B cell (primary cell): ENCODE measurements around the gene ABCA1. TPM values are rescaled to one million over a fixed set of nuclear protein-coding genes. Genes with fewer than 3 reads are reported as not detected.

Experiments used
- ATAC-seq: fragments of 200-7000 bp; cut with Tn5 transposase; one replicate; pipeline ENCODE4 v1.10.0; 2021; ENCODE audit warnings: low read depth, mild to moderate bottlenecking, moderate number of reproducible peaks, moderate library complexity
- CTCF ChIA-PET: fragments of 350-600 bp; sonication (Branson Sonifier 250); formaldehyde crosslinking; loops from one replicate; lab custom pipeline; 2021; ENCODE audit warnings: antibody characterized with exemption, inconsistent platforms; lab: Charles Lee
- POLR2A ChIA-PET: fragments of 350-600 bp; sonication (Branson Sonifier 250); formaldehyde crosslinking; loops from one replicate; lab custom pipeline; 2021; ENCODE audit warnings: antibody characterized with exemption; lab: Charles Lee
- DNase-seq: peaks from one replicate; pipeline ENCODE4 v3.0.0; 2013
- H2AFZ ChIP-seq: 2 replicates; pipeline ENCODE4 v1.6.1; 2012; ENCODE audit warnings: mild to moderate bottlenecking, low read depth, low read length; ENCODE audit not compliant: insufficient read depth, poor library complexity, severe bottlenecking
- H3K27ac ChIP-seq, 2 donors: 1 replicate in 1 of 2; 2 replicates in 1 of 2; pipeline ENCODE4 v1.5.1; 2012 to 2013; ENCODE audit warnings: low read length in 2 of 2, mild to moderate bottlenecking in 2 of 2, moderate library complexity in 1 of 2
- H3K27me3 ChIP-seq, 4 experiments: fragments of 200-600 bp in 1 of 4; sonication (generic) in 1 of 4; replicated peaks in 1 of 4; 1 replicate in 2 of 4; 2 replicates in 2 of 4; pipeline versions ENCODE4 v1.6.1 to v1.7.0; 2013 to 2016; ENCODE audit warnings: low read length in 3 of 4, mild to moderate bottlenecking in 2 of 4, mixed read lengths in 1 of 4, moderate library complexity in 1 of 4; ENCODE audit not compliant: insufficient read depth in 4 of 4, control insufficient read depth in 3 of 4; ENCODE audit errors: control extremely low read depth in 1 of 4
- H3K36me3 ChIP-seq, 2 experiments: replicated peaks in 1 of 2; 1 replicate in 1 of 2; 2 replicates in 1 of 2; pipeline versions ENCODE4 v1.6.1 to v1.7.1; 2013; ENCODE audit warnings: low read length in 1 of 2; ENCODE audit not compliant: insufficient read depth in 2 of 2, control insufficient read depth in 1 of 2; ENCODE audit errors: control extremely low read depth in 1 of 2, extremely low read depth in 1 of 2
- H3K4me1 ChIP-seq, 2 donors: fragments of 200-600 bp in 1 of 2; sonication (generic) in 1 of 2; 1 replicate in 1 of 2; 2 replicates in 1 of 2; pipeline versions ENCODE4 v1.5.1 to v1.6.1; 2013 to 2017; ENCODE audit warnings: low read length in 2 of 2; ENCODE audit not compliant: control insufficient read depth in 2 of 2, insufficient read depth in 2 of 2
- H3K4me2 ChIP-seq: replicated peaks from 2 replicates; pipeline ENCODE3; 2012; ENCODE audit warnings: mild to moderate bottlenecking, low read depth, low read length; ENCODE audit not compliant: poor library complexity, severe bottlenecking
- H3K4me3 ChIP-seq, 5 experiments: fragments of 200-600 bp in 1 of 5; sonication (generic) in 1 of 5; 1 replicate in 3 of 5; 2 replicates in 2 of 5; pipeline versions ENCODE4 v1.5.1 to v1.7.0; 2011 to 2016; ENCODE audit warnings: low read length in 4 of 5, mild to moderate bottlenecking in 4 of 5, low read depth in 2 of 5, control low read depth in 1 of 5, moderate library complexity in 1 of 5; ENCODE audit not compliant: insufficient read depth in 1 of 5; ENCODE audit errors: control extremely low read depth in 1 of 5, extremely low read depth in 1 of 5
- H3K79me2 ChIP-seq: fragments of 200-600 bp; sonication (generic); one replicate; pipeline ENCODE4 v1.6.0; 2016; ENCODE audit warnings: low read length; ENCODE audit not compliant: control insufficient read depth, insufficient read depth
- H3K9ac ChIP-seq: fragments of 200-600 bp; sonication (generic); 2 replicates; pipeline ENCODE4 v1.6.1; 2017; ENCODE audit warnings: mild to moderate bottlenecking, low read length, moderate library complexity
- H3K9me3 ChIP-seq, 3 donors: one replicate each; pipeline versions ENCODE4 v1.6.1 to v1.7.1; 2013; ENCODE audit warnings: low read length in 2 of 3; ENCODE audit not compliant: control insufficient read depth in 2 of 3, insufficient read depth in 1 of 3; ENCODE audit errors: control extremely low read depth in 1 of 3
- H4K20me1 ChIP-seq: 2 replicates; pipeline ENCODE4 v1.6.0; 2012; ENCODE audit warnings: mild to moderate bottlenecking, low read length; ENCODE audit not compliant: insufficient read depth, control insufficient read depth, poor library complexity, severe bottlenecking
- H3K27ac Mint-ChIP-seq: one replicate; pipeline ENCODE4 v1.8.0; 2021; ENCODE audit warnings: mixed read lengths
- H3K27me3 Mint-ChIP-seq: one replicate; pipeline ENCODE4 v1.8.0; 2021; ENCODE audit warnings: mixed read lengths
- H3K4me1 Mint-ChIP-seq: one replicate; pipeline ENCODE4 v1.8.0; 2021; ENCODE audit warnings: mixed read lengths
- H3K4me3 Mint-ChIP-seq: one replicate; pipeline ENCODE4 v1.8.0; 2021; ENCODE audit warnings: mixed read lengths
- H3K9me3 Mint-ChIP-seq: one replicate; pipeline ENCODE4 v1.8.0; 2022; ENCODE audit warnings: mixed read lengths; ENCODE audit not compliant: insufficient read depth
- EZH2 ChIP-seq: IDR thresholded peaks from 2 replicates; pipeline ENCODE4 v1.6.1; 2012; ENCODE audit warnings: borderline replicate concordance, low read depth, mild to moderate bottlenecking, moderate library complexity, low read length; ENCODE audit not compliant: insufficient read depth, poor library complexity, severe bottlenecking
- WGBS: methylation state at CpG from one replicate; pipeline ENCODE4 v1.1.5; 2013; ENCODE audit warnings: missing lambda C conversion rate; ENCODE audit not compliant: insufficient coverage; 5-methylcytosine and 5-hydroxymethylcytosine counted together
- intact Hi-C: fragments of 100-400 bp; cut with micrococcal nuclease; formaldehyde crosslinking; loops from one replicate; pipeline ENCODE4 v1.10.0; 2022
- polyA plus RNA-seq: library from polyadenylated mRNA; depleted of rRNA; stranded (reverse); fragments of >200 nt; gene quantifications from 2 replicates; pipeline ENCODE4 v1.2.3, GENCODE V29; 2012
- total RNA-seq, 2 donors: library from RNA; stranded (reverse); fragments of 120-200 nt in 1 of 2; gene quantifications; 1 replicate in 1 of 2; 2 replicates in 1 of 2; pipeline versions ENCODE4 v1.2.3 to v1.2.4, GENCODE V29; 2013 to 2022
- TF ChIP-seq, protein P1 (sequence below): fragments of 200-600 bp; IDR thresholded peaks from one replicate; pipeline ENCODE4 v1.8.0; 2022; ENCODE audit warnings: antibody characterized with exemption, mild to moderate bottlenecking

ABCA1 gene
- total and polyA plus RNA-seq, 2 donors (not counting 1 experiment from before 2014, with no cell fraction given) = 5.2 to 24.0 TPM

- H3K36me3 ChIP-seq = no peaks in the 10 kb centered on the region
- no peak for ATAC-seq
- Mint-ChIP-seq H3K27ac (peak overlapping the region; percentile 43), H3K9me3 (no peaks in the 10 kb centered on the region), H3K4me1 (peaks cover 26% of the 10 kb centered on the region), H3K27me3 (no peaks in the 10 kb centered on the region), H3K4me3 (no peak overlapping the region)
- no peak overlapping the region for H3K4me2 ChIP-seq
- H3K9me3 ChIP-seq = no peaks in the 10 kb centered on the region
- peaks cover 15 to 20% of the 10 kb centered on the region in 2 donors for H3K4me1 ChIP-seq
- TF ChIP-seq, protein P1, sequence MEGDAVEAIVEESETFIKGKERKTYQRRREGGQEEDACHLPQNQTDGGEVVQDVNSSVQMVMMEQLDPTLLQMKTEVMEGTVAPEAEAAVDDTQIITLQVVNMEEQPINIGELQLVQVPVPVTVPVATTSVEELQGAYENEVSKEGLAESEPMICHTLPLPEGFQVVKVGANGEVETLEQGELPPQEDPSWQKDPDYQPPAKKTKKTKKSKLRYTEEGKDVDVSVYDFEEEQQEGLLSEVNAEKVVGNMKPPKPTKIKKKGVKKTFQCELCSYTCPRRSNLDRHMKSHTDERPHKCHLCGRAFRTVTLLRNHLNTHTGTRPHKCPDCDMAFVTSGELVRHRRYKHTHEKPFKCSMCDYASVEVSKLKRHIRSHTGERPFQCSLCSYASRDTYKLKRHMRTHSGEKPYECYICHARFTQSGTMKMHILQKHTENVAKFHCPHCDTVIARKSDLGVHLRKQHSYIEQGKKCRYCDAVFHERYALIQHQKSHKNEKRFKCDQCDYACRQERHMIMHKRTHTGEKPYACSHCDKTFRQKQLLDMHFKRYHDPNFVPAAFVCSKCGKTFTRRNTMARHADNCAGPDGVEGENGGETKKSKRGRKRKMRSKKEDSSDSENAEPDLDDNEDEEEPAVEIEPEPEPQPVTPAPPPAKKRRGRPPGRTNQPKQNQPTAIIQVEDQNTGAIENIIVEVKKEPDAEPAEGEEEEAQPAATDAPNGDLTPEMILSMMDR = peak; percentile 91
- TF ChIP-seq EZH2 = no peak
- ChIA-PET CTCF (interaction anchor here (0.6 to 1.3 kb wide), 11 partner anchors 10 to 667 kb away, joined by 3 to 6 read pairs (median 4); partner anchors contain the start of gene NIPSNAP3B), POLR2A (no interaction called here)
- H3K4me3 ChIP-seq = no peak overlapping the region
- intact Hi-C loops = loop anchor here (1.0 to 10.0 kb wide), 4 partner anchors 567 to 959 kb away; partner anchors contain the start of gene FSD1L
- no peak overlapping the region for H2AFZ ChIP-seq
- H4K20me1 ChIP-seq = no peaks in the 10 kb centered on the region
- peaks cover 16% of the 10 kb centered on the region for H3K79me2 ChIP-seq
- DNase-seq = peak; percentile 82
- H3K27ac ChIP-seq = no peak overlapping the region
- no peaks in the 10 kb centered on the region for H3K27me3 ChIP-seq
- 0% methylated on average over 1 of the region's 7 CpGs for WGBS
- H3K9ac ChIP-seq = no peak overlapping the region
These were observed 184.5 kb downstream of the ABCA1 start for GRCh38 chr9:104743376-104743985.

GRCh38 chr9:104740621-104741020, 187.3 kb downstream of the ABCA1 start:
- no peak for DNase-seq
- Mint-ChIP-seq H3K9me3 (peaks cover 3% of the 10 kb centered on the region), H3K27ac (no peak overlapping the region), H3K4me3 (no peak overlapping the region), H3K27me3 (no peaks in the 10 kb centered on the region), H3K4me1 (peaks cover 19% of the 10 kb centered on the region)
- Histone ChIP-seq H3K4me1 (peaks cover 9 to 10% of the 10 kb centered on the region in 2 donors), H3K9me3 (no peaks in the 10 kb centered on the region), H3K4me3 (no peak overlapping the region), H3K27ac (peak overlapping the region in 1 of 2 donors; percentile 64), H4K20me1 (no peaks in the 10 kb centered on the region), H3K36me3 (no peaks in the 10 kb centered on the region), H3K4me2 (peak overlapping the region; percentile 0), H3K27me3 (no peaks in the 10 kb centered on the region), H2AFZ (peak overlapping the region; percentile 47), H3K9ac (no peak overlapping the region), H3K79me2 (no peaks in the 10 kb centered on the region)
- TF ChIP-seq EZH2 = no peak
- TF ChIP-seq, protein P1 = no peak
- ATAC-seq = no peak
- CTCF ChIA-PET = interaction anchor here (1.0 to 1.3 kb wide), 2 partner anchors 564 to 1344 kb away, joined by 3 read pairs; no protein-coding TSS in a partner anchor
- WGBS = no CpG with 5 or more reads among the region's 1 CpG
- intact Hi-C loops = loop anchor here (10.0 kb wide), 2 partner anchors 704 to 956 kb away; partner anchors contain the start of gene FSD1L
- POLR2A ChIA-PET = no interaction called here
